GM21737 (cell line): ENCODE results near the gene PPP2R3B.
"Not testable (repeated sequence)": the region's sequence is repeated elsewhere in the genome, so short reads cannot be mapped to it uniquely, and the experiment has no call there.

Source experiments
- ATAC-seq: cut with Tn5 transposase; IDR thresholded peaks from one replicate; pipeline ENCODE4 v1.9.1; 2021; ENCODE audit warnings: mild to moderate bottlenecking, moderate library complexity; ENCODE audit not compliant: unreplicated experiment

PPP2R3B gene

GRCh38 chrX:305781-306613 is 80.7 kb downstream of the PPP2R3B start:
- not testable (repeated sequence) for ATAC-seq

GRCh38 chrX:302975-303374 is 83.7 kb downstream of the PPP2R3B start:
- ATAC-seq, result no peak

- no peak for ATAC-seq
These were observed 86.4 kb downstream of the PPP2R3B start for GRCh38 chrX:300334-300733.

GRCh38 chrX:298993-299392 is 87.7 kb downstream of the PPP2R3B start:
- no peak for ATAC-seq

GRCh38 chrX:295136-295535 is 91.6 kb downstream of the PPP2R3B start:
- ATAC-seq, result no peak

- no peak for ATAC-seq
These were observed 93.5 kb downstream of the PPP2R3B start for GRCh38 chrX:292900-293897.

- no peak for ATAC-seq
These were observed 95.3 kb downstream of the PPP2R3B start for GRCh38 chrX:291411-291901.

GRCh38 chrX:290476-291166 is 96.1 kb downstream of the PPP2R3B start:
- no peak for ATAC-seq

GRCh38 chrX:288561-288991 is 98.1 kb downstream of the PPP2R3B start:
- no peak for ATAC-seq

- no peak for ATAC-seq
These were observed 99.0 kb downstream of the PPP2R3B start for GRCh38 chrX:287670-288069.

GRCh38 chrX:285076-285677 is 101.5 kb downstream of the PPP2R3B start:
- no peak for ATAC-seq
